Measurements from ENCODE around the gene EPB41.
"Not testable (repeated sequence)": the region's sequence is repeated elsewhere in the genome, so short reads cannot be mapped to it uniquely, and the experiment has no call there.

Gene EPB41

GRCh38 chr1:28927648-28928313 lies 13.4 kb downstream of the EPB41 start:
- no peak for DNase-seq (ENCODE audit: low read depth)

- DNase-seq (ENCODE audit: low read depth), result no peak
Observed at GRCh38 chr1:28928314-28928941, 14.1 kb downstream of the EPB41 start.

- DNase-seq (ENCODE audit: low read depth), result no peak
Observed at GRCh38 chr1:28933277-28933676, 18.9 kb downstream of the EPB41 start.

- no peak for DNase-seq (ENCODE audit: low read depth)
Observed at GRCh38 chr1:28933918-28934317, 19.5 kb downstream of the EPB41 start.

GRCh38 chr1:28934676-28935075 lies 20.3 kb downstream of the EPB41 start:
- DNase-seq (ENCODE audit: low read depth), result no peak

- DNase-seq (ENCODE audit: low read depth), result no peak
Observed at GRCh38 chr1:28935293-28935692, 20.9 kb downstream of the EPB41 start.

- DNase-seq (ENCODE audit: low read depth), result no peak
Observed at GRCh38 chr1:28936094-28936493, 21.7 kb downstream of the EPB41 start.

- DNase-seq (ENCODE audit: low read depth), result no peak
Observed at GRCh38 chr1:28936528-28936927, 22.2 kb downstream of the EPB41 start.

- not testable (repeated sequence) for DNase-seq (ENCODE audit: low read depth)
Observed at GRCh38 chr1:28943581-28943980, 29.2 kb downstream of the EPB41 start.

GRCh38 chr1:28950006-28950405 lies 35.6 kb downstream of the EPB41 start:
- DNase-seq (ENCODE audit: low read depth), result no peak

GRCh38 chr1:28950449-28950848 lies 36.1 kb downstream of the EPB41 start:
- no peak for DNase-seq (ENCODE audit: low read depth)

- no peak for DNase-seq (ENCODE audit: low read depth)
Observed at GRCh38 chr1:28954126-28954726, 39.9 kb downstream of the EPB41 start.

GRCh38 chr1:28956038-28956464 lies 41.7 kb downstream of the EPB41 start:
- no peak for DNase-seq (ENCODE audit: low read depth)

- not testable (repeated sequence) for DNase-seq (ENCODE audit: low read depth)
Observed at GRCh38 chr1:28962114-28962831, 47.9 kb downstream of the EPB41 start.

- no peak for DNase-seq (ENCODE audit: low read depth)
Observed at GRCh38 chr1:28965271-28965870, 51.0 kb downstream of the EPB41 start.

GRCh38 chr1:28966617-28967016 lies 52.2 kb downstream of the EPB41 start:
- no peak for DNase-seq (ENCODE audit: low read depth)

GRCh38 chr1:28971980-28972771 lies 57.8 kb downstream of the EPB41 start:
- DNase-seq (ENCODE audit: low read depth), result no peak

- DNase-seq (ENCODE audit: low read depth), result no peak
Observed at GRCh38 chr1:28973596-28974421, 59.4 kb downstream of the EPB41 start.

GRCh38 chr1:28974432-28974831 lies 60.1 kb downstream of the EPB41 start:
- no peak for DNase-seq (ENCODE audit: low read depth)

GRCh38 chr1:28976248-28976647 lies 61.9 kb downstream of the EPB41 start:
- no peak for DNase-seq (ENCODE audit: low read depth)

- no peak for DNase-seq (ENCODE audit: low read depth)
Observed at GRCh38 chr1:28981210-28981609, 66.8 kb downstream of the EPB41 start.

Data from activated T-helper 1 cell treated with Interleukin-2 at 50 U/mL for 16 hours (primary cell).